HG03460 (cell line): ENCODE data around the gene ENTHD1.

Experiments used
- ATAC-seq: cut with Tn5 transposase; IDR thresholded peaks from one replicate; pipeline ENCODE4 v1.9.1; 2021; ENCODE audit not compliant: unreplicated experiment

Gene ENTHD1

DNA sequence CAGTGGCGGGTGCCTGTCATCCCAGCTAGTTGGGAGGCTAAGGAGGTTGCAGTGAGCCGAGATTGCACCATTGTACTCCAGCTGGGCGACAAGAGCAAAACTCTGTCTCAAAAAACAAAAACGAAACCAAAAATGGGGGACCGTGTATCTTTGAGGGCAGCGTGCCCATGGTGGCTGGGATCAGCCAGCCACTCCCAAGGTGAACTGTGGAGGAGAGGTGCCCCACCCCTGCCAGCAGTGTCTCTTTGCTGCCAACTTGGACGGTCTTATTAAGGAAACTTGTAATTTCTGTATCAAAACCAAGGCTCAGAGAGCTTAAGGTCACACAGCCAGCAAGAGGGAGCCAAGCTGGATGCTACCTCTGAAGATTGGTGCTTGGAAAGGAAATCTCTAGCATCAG is 175.4 kb downstream of the ENTHD1 start:
- no peak for ATAC-seq

DNA sequence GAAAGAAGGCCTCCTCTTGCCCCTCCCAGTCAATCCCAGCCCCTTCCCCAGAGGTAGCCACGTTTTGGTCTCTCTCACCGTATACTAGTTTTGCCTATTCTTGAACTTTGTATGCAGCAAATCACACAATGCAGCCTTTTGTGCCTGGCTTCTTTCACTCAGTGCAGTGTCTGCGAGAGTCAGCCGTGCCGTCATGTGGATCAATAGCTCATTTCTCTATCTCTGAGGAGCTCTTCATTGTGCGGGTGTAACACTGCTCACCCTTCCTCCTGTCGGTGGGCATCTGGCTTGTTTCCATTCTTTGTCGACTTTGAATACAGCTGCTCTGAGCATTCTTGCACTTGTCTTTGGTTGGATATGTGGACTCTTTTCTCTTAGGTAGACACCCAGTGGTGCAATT is 176.5 kb downstream of the ENTHD1 start:
- no peak for ATAC-seq

DNA sequence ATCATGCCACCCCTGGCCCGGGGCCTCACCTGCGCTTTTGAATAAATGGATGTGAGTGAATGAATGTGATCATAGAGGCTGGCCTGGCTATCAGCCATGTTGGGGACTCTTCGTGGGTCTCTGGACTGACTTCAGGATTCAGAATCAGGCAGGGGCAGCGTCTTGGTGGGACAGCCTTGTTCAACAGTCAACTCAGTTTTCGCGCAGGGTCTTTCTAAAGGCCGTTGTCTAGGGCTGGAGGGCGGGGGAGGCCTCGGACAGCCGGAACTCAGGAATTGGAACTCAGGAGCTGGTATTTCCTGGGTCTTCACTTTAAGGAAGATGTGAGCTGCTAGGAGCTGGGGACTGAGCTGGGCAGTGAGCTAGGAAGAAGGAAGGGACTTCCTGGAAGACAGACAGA is 177.0 kb downstream of the ENTHD1 start:
- ATAC-seq, result no peak

DNA sequence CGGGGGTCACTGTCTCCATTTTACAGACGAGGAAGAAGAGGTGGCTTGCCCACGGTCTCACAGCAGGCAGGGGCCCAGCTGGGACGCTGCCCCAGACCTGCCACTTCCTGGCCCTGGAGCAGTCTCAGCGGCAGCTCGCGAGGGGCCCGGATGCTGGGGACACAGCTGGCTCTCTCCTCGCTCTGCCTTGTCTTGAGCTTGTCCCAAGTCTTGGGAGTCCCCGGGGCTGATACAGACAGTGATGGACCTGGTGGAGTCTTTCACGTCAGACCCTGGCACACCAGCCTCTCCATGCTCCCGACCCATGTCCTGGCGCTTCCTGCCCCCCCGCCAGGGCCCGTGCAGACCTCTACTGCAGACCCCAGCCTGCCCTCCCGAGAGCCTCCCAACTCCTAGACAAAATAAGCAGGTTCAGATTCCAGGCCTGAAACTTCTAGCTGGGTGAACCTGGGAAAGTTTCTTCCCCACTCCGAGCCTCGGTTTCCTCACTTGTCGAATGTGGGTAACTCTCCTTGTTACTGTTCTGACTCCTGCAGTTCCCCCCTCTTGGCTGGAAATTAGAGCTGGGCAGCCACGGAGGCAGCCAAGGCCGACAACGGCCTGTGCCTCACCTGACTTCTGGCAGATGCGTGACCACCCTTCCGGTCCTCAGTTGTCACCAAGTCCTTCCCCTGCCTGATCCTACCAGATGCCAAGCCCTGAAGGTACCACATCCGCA is 177.6 kb downstream of the ENTHD1 start:
- no peak for ATAC-seq

DNA sequence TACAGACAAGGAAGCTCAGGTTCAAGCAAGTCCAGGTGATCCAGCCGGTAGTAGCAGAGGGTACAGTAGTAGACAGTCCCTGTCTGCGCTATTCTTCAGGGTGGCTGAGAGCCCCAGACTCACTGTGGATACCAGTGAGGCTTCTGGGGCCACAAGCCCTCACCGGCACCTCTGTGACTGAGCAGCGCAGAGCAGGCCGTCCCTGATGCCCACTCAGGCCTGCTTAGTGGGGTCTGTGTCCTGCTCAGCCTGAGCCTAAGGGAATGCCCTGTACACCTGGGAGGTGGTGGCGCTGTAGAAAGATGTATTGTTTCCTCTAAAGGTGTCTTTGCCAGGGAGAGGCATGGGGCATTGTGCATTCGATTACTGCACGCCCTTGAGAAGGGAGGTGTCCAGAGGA is 179.2 kb downstream of the ENTHD1 start:
- no peak for ATAC-seq

DNA sequence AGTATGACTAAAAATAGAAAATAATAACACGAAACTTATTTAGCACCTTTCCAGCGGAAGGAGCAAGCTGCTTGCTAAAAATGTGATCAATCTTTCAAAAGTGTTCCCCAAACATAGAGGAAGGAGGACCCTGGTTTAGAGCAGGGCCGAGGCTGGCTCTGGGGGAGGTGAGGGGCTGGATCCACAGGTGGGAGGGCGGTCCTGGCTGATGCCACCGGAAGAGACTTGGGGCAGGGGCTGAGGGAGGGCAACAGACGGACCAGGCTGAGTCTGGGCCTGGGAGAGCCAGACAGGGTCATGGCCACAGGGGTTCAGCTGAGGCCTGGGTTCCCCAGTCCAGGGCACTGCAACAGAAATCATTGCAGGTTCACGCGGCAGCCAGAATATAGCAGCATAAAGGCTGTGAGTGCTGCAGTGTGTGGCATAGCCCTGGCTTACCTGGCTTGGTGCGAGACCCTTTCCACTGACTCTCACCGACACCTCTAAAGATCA is 179.7 kb downstream of the ENTHD1 start:
- no peak for ATAC-seq

DNA sequence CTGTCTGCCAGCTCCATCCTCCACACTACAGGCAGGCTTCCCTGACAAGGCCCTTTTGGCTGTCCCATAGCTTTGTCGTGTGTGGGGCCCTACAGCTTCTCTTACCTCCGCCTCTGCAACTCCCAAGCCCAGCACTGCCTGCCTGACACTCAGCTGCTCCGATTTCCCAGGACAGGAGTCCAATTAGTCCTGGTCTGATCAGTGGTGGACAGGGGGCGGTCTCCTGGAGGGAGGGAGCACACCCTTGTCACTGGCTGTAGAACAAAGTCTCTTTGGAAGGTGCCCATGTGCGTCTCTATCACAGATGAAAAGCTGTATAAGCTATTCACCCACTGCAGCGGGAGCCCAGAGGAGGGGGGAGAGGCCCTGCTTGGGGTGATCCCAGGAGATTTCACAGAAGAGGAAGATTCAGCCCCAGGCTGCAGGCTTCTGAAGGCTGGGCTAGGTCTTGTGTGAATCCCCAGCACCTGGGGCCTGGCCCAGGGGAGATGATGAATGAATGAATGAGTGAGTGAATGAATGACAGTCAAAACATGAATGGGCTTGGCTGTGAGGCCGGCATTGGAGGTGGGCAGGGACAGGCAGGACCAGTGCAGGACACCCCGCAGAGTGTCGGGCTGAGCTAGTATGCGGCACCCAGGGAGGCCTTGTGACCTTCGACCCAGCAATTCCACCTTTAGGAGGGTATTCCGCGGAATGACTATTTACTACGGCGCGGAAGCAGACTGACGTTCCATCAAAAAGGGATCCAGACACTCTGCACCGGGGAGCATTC is 180.6 kb downstream of the ENTHD1 start:
- ATAC-seq, result no peak

DNA sequence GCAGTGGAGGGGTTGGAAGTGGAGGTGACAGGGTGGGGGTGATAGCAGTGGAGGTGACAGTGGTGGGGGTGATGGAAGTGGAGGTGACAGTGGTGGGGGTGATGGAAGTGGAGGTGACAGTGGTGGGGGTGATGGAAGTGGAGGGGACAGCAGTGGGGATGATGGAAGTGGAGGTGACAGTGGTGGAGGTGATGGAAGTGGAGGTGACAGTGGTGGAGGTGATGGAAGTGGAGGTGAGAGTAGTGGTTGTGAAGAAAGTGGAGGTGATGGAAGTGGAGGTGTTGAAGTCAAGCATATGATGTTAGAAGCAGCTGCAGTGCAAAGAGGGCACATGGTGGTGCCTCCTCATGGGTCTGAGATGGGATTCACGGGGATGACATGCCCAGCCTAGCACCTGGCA is 181.5 kb downstream of the ENTHD1 start:
- ATAC-seq, result no peak

DNA sequence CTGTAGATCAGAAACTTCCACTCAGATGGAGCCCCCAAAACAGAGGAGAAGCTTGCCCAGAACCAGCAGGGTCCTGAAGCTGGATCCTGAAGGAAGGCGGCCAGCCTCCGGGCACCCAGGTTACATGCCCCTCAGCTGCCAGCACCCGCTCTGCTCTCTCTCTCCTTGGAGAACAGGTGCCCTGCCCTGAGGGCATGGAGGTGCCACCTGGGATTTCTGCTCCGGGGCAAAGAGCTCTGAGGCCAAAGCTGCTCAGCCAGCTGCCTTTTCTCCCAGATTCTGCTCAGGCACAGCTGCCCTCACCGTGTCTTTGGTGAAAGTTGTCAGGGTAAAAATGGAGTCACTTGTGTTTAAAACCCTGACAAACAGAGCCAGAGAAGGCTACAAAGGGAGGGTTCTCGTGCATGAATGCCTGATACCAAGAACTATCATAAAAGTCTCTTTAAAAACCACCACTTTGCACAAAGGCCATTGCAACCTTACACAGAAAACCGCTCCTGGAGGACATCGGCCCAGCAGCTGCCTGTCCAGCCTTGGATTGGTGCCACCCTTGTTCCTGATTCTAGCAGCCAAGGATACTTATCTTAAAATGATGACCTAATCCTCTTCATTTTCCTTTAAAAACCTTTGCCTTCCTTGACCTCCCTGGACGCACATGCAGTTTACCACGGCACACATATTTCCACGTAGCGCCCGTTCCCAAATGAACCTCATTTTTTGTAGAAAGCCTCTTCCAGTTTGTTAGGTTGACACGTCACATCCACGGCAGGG is 183.0 kb downstream of the ENTHD1 start:
- ATAC-seq, result no peak

DNA sequence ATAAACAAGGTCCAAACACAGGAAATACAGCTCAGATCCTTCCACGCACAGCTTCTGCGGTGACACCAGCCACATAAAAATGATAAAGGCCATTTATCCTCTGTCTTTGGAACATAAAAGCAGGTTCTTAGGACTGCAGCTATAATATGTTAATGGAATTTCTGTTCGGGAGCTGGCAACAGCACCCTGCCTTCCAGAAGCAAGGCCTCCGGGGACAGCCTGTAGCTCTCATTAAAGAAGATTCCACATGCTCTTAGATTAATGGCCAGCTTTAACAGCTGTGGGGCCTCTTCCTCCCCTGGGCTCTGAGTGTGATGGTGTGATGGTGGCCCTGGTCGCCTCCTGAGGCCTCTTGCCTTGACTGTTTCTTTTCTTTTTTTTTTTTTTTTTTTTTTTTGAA is 185.7 kb downstream of the ENTHD1 start:
- no peak for ATAC-seq

DNA sequence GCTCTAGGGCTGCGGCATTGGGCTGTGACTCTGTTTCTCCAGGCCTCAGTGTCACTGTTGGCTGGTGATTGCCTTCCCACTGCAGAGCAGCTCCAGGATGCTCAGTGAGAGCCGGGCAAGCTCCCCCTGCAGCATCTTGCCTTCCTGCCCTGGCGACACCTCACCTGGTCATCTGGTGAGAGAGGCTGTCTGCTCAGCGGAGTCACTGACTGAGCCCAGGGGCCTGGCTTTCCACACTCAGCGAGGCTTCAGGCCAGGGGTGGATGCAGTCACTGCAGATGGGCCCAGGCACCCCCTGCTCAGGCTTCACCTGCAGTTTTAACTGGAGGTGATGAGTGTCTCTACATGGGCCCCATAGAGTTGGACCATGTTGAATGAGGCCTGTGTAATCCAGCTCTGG is 186.2 kb downstream of the ENTHD1 start:
- no peak for ATAC-seq

DNA sequence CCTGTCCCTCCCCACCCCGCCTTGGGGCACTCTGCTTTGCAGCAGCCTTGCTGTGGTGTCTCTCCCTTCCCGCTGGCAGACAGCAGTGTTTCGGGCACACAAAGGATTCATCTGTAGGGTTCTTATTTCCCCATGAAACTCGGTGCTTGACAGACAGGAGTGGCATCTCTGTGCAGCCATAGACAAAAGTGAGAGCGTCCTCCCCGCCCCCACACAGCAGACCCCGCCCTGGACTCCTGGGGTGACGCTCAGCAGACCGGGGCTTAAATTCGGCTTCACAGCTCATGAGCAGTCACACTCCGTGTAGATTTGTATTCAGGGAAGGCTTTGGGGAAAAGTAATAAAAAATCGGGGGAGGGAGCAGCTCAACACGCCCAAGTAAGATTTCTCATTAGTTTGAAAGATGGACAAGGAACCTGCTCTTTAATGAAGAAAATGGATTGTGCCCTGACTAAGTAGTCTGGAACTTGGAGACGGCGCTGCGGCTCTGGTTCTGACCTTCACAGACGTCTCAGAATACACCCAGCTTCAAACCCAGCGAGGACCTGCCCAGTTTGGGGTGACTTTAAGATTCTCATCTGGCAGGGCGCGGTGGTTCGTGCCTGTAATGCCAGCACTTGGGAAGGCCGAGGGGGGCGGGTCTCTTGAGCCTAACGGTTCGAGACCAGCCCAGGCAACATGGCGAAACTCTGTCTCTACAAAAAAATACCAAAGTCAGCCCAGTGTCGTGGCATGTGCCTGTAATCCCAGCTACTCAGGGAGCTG is 187.0 kb downstream of the ENTHD1 start:
- ATAC-seq, result no peak

DNA sequence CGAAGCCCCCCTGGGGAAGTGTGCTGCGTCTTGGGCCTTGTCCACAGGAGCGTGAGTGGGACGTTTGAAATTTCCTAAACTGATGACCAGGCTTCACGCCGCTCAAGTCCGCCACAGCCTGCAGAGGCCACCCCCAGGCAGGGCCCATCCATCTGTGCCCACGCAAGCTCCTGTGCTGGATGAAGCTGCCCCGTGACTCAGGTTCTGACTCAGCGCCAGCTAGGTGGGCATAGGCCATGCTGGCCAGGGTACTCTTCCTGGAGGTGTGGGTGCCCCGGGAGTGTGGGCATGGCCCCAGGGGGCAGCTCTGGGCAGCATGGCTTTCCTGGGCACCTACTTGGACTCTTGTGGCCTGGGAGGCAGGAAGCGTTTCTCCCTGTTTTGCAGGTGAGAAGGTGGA is 188.2 kb downstream of the ENTHD1 start:
- no peak for ATAC-seq

DNA sequence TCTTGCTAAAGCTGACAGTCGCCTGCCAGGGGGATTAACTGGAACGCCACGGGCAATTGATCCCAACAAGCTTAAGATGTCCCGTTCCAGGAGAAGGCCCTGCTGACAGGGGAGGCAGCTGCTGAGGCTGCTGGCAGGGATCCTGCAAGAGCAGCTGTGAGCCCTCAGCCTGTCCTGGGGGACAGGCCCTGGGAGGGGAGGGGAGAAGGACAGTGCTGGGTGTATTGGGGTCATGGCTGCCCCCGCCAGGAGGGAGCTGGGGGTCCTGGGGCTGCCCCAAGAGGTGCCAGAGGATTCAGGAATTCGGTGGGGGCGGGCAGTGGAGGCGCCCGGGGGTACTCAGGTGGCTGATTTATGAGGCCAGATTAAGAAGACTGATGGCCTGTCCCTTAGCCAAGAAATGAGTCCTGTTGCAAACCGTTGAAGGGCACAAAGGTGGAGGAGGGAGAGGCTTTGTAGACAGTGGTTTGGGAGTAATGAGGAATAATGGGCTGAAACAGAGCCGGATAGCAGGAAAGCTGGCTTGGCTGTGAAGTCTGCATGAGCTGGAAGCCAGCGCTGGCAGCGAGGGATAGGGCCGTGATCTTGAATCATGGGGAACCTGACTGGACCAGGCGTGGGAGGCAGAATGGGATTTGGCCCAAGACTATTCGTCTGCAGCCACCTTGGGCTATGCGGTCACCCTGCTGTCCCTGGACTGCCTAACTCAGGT is 189.5 kb downstream of the ENTHD1 start:
- no peak for ATAC-seq

DNA sequence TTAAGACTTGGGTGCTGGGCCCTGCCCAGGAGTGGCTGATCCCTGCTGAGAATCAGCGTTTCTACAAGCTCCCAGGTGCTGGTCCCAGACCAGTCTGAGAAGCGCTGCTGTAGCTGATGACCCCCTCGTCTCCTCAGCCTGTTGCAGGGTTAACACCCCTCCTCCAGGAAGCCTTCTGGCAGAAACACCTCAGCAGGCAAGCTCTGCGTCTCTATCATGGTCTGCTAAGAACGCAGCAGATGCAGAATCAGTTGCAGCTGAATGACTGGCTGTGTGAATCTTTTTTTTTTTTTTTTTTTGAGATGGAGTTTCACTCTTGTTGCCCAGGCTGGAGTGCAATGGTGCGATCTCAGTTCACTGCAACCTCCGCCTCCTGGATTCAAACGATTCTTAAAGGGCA is 190.5 kb downstream of the ENTHD1 start:
- no peak for ATAC-seq

DNA sequence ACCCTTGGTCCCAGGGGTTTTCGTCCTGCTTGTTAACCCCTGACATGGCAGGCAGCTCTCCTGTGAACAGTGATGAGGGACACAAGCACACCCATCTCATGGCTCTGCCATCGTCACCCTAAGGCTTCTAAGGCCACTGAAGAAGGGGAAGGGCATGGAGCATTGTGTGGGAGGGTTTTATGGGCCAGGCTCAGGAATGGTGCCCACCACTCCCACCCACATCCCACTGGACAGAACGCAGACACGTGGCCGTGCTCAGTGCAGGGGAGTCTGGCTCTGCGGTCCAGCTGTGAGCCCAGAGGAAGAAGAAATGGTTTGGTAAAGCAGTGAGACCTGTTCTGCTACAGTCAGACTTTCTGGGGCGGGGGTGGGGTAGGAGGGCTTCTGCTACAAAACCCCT is 193.0 kb downstream of the ENTHD1 start:
- ATAC-seq, result no peak

DNA sequence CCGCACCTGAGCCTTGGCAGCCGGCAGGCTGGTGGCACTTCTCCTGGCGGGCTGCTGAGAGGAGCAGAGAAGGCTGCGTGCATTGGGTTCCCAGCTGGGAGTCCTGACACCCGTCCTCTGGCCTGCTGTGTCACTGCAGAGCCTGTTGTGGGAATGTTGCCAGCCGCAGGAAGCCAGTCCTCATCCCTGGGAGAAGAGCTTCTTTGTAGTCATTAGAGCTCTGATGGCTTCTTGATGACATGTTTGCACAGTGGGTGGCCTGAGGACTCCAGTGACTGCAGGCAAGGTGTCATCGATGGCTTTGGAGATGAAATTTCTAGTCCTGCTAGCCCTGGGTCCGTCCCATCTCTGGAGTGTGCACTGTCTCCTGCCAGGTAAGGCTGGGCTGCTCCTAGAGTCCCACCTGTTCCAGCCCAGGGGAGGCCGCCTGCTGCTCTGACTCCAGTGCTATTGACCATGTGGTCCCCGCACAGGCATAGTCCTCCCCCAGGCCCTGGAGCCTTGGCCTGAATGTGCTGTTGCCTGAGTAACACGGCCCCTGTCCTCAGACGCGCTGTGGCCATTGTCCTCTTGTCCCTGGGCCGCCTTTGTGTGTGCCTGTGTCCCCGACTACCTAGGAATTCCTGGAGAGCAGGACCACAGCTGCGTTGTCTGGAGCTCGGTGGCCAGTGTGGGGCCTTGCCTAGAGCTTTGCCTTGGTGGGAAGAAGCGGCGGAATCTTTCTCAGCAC is 193.8 kb downstream of the ENTHD1 start:
- ATAC-seq, result no peak

DNA sequence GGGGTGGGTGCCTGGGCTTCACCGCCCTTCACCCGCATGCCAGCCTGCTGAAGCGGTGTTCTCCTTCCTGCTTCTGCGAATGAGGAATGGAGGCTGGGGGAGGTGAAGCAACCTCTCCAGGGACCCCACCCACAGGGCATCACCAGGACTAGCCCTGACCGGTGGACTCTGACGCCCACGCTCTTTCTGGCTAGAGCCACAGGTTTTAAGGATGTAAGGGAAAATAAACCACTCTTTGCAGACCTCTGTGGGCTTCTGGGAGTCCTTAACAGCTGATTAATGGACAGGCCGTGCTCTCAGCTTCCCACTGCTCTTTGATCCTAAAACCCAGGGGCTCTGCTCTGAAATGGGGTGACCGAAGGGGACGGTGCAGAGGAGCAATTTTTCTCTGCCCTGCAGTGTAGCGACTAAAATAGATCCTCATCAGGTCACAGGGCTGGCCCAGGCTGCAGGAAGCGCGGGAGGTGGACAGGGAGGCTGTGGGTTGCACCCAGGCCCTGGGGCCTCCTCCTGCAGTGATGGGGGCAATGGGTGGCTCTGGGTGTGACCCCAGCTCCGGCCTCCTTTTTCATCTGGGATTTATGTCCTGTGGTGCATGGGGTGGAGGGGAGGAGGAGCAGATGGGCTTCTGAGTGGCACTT is 195.7 kb downstream of the ENTHD1 start:
- ATAC-seq, result no peak

DNA sequence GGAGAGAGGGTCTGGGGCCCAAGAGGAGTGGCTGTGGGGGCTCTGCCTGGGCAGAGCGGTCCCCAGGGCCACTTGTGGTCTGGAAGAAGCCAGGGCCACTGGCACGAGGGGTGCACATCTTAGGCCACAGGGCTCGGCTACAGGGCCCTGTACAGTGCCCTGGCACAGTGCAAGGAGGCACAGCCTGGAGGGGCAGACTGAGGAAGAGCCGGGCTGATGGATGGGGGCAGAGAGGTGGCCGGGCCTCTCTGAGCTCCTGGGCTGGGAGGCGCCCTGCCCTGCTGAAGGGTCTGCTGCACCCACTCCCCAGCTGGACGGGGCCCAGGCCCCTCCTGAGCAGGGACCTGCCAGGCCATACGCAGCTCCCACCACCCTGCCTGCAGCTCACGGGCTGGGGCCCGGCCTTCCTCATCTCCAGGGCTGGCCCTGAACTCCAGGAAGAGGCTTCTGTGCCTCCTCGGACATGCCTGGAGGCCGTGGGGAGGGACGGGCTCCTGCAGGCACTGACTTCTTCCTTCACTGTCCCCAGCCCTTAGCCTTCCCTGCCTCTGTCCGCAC is 199.5 kb downstream of the ENTHD1 start:
- no peak for ATAC-seq
